GM12874 (cell line): ENCODE results near the gene ARPC2.

Source experiments
- TF ChIP-seq, protein P1 (sequence below): IDR thresholded peaks from 2 replicates; pipeline ENCODE4 v1.5.1; 2011; ENCODE audit warnings: low read depth, mild to moderate bottlenecking, control low read depth, low read length, moderate library complexity; ENCODE audit not compliant: insufficient read depth

Gene ARPC2

DNA sequence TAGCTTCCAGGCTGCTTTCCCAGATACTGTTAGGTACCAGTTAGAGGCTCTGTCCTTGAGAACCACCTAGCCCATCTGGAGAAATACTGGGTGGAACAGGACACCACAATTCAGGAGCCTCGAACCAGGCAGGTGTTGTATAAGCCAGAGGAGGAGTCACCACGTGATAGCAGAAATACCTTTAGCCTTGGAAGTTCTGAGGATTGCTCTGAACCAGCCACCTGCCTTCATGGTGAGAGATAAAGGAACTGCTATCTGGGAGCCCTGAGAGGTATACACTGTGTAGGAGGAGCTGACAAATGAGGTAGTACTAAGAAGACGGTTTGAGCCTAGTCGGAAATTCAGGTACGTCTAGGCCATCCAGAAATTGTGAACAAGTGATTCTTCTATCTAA is 36.2 kb downstream of the ARPC2 start:
- TF ChIP-seq, protein P1, sequence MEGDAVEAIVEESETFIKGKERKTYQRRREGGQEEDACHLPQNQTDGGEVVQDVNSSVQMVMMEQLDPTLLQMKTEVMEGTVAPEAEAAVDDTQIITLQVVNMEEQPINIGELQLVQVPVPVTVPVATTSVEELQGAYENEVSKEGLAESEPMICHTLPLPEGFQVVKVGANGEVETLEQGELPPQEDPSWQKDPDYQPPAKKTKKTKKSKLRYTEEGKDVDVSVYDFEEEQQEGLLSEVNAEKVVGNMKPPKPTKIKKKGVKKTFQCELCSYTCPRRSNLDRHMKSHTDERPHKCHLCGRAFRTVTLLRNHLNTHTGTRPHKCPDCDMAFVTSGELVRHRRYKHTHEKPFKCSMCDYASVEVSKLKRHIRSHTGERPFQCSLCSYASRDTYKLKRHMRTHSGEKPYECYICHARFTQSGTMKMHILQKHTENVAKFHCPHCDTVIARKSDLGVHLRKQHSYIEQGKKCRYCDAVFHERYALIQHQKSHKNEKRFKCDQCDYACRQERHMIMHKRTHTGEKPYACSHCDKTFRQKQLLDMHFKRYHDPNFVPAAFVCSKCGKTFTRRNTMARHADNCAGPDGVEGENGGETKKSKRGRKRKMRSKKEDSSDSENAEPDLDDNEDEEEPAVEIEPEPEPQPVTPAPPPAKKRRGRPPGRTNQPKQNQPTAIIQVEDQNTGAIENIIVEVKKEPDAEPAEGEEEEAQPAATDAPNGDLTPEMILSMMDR = no peak

DNA sequence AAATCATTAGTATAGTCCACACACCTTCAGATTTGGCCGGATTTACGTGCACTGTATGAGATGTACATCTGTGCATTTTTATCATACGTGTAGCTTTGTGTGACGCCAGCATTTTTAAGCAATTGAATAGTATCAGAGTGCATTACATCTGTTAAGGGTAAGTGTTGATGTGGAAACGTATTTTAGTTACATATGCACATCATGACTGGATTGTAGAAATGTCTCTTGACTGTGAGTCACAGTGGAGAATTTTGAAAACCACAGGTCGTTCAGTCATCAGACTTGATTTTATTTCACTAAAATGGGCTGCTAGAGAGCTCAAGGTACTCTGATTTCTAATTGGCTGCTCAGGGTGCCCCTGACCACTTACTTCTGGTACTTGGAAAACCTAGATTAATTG is 38.5 kb downstream of the ARPC2 start:
- TF ChIP-seq, protein P1 = no peak

GRCh38 chr2:218256612-218257350 is 39.8 kb downstream of the ARPC2 start:
- TF ChIP-seq, protein P1 = no peak

DNA sequence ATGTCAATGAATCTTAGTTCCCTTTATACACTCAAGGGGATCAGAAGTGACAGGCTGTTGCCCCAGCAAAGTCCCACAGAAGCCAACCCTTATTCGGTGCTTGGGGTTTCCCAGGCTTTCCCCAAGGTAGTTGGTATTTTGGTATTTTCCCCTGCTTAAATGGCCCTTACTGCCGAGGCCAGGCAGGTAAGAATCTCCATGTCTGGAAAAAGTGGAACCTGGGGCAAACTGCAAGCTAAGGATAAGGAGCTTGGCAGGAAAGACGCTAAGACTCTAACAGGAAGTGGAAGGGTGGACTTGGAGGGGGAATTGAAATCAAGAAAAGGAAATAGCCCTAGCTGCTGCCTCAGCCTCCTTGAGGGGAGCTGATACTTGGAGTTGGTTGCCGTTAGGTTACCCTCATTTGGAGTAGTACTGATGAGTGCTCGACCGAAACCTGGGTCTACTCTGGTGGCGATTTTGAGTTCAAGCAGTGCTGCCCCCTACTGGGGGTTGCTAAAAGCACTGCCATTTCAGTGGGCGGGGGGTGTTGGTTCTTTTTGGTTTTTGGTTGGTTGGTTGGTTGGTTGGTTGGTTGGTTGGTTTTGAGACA is 40.5 kb downstream of the ARPC2 start:
- TF ChIP-seq, protein P1 = peak; percentile 81

DNA sequence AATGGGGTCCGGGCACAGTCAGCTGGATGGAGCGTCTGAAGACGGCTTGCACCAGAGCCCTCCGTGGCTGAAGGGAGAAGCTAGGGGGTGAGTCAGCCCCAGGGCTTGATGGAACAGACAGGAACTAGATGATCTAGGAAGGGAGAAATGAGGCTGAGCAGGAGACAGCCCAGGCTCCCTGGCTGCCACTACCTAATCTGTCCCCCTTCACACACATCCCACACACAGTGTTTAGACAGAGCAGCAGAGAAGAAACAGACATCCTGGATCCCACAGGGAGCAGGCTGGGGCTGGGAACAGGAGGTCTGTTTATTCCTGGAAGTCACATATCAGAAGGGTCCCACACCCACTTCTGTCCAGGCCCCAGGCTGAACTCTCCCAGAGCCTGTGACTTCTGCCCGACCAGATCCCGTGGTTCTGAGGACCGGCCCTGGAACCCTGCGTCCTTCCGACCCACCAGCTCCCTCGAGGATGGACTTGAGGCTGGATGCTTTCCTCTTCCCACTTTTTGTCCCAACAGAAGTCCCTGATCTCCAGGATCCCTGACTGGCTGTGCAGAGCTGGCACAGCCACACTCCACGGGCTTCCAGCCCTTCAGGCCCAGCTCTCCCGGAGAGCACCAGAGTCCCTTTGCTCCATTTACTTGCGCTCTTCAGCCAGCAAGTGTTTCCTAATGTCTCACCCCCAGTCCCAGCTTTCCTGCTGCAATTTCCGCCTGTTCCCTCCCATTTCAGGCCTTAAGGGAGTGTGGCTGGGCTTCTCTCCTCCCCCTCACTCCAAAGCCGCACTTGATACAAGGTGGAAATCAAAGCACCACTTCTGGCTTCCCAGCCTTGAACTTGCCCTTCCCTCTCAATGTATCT is 42.3 kb downstream of the ARPC2 start:
- TF ChIP-seq, protein P1 = no peak

DNA sequence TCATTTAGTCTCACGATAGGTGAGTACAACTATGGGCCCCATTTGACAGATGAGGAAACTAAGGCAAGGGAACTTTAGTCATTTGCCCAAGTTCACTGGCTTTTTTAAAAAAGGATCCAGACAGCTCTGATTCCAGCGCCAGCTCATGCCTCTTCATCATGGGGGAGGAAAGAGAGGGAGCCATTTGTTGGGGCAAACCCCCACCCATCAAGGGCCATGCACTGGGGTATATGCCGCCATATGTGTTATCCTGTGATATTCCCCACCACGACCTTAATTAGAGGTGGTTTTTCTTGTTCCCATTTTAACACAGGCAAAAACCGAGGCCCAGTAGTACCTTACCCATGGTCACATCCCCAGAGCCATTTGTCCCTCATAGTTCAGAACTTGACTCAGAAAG is 43.2 kb downstream of the ARPC2 start:
- TF ChIP-seq, protein P1 = no peak

DNA sequence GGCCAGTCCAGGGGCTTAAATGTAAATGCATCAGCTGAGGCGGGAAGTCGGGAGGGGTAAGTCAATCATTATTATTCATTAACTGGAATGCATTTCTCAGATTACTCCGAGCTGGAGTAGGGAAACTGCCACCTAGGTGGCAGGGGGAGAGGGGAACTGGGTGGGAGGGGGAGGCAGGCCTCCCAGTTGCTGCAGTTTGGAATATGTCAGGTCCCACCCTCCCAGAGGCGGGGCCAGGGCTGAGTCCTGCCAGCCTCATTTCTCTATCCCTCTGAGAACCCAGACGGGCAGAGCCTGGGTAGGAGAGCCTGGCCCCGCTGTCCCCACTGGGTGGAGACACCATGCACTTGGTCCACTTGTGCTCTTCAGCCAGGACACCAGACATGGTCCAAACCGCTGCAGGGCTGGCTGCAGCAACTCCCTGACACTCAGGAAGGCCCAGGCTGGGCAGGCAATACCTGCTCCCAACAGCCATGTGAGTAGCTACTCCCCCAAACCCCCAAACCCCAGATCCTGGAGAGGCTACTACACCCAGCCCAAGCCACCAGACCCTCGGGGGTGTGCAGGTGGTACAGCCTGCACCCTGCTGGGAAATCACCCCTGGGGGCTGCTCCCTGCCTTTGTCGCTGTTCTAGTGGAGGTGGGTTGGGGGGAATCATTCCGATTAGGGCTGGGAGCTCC is 43.9 kb downstream of the ARPC2 start, which contains the start of gene GPBAR1:
TSS of gene GPBAR1 (plus strand) at position 274 of the 681 bp plus-strand sequence. CDS start 1,710 bp downstream, outside the sequence.
- TF ChIP-seq, protein P1 = no peak
